GM12878 (cell line): ENCODE data around the gene ORAI3. TPM values are rescaled to one million over a fixed set of nuclear protein-coding genes. Genes with fewer than 3 reads are reported as not detected.

Source experiments
- ATAC-seq: fragments of 200-7000 bp; cut with Tn5 transposase; 3 replicates; pipeline ENCODE4 v1.9.1; 2020; ENCODE audit warnings: mild to moderate bottlenecking, moderate library complexity
- BruUV-seq: library from RNA; stranded (reverse); fragments of 400-500 nt; replicated peaks from 2 replicates; lab custom pipeline; 2021; lab: Mats Ljungman, UMichigan
- CTCF ChIA-PET: fragments of 300-600 bp; sonication (Branson Sonifier 250); formaldehyde crosslinking; extraction: SDS; loops from one replicate; lab custom pipeline; 2021; ENCODE audit warnings: inconsistent platforms; lab: Yijun Ruan, JAX
- POLR2A ChIA-PET: fragments of 350-600 bp; formaldehyde crosslinking; extraction: SDS; loops from one replicate; lab custom pipeline; 2021; ENCODE audit warnings: inconsistent platforms; lab: Charles Lee
- RAD21 ChIA-PET: fragments of 300-600 bp; sonication (Branson Sonifier 250); formaldehyde crosslinking; loops from one replicate; lab custom pipeline; 2023; ENCODE audit warnings: antibody characterized with exemption; ENCODE audit not compliant: unreplicated experiment; lab: Charles Lee
- SMC1A ChIA-PET: fragments of 300-600 bp; sonication (Branson Sonifier 250); formaldehyde crosslinking; loops from one replicate; lab custom pipeline; 2023; ENCODE audit not compliant: unreplicated experiment, uncharacterized antibody; lab: Charles Lee
- DNase-seq: peaks from one replicate; pipeline ENCODE4 v3.0.0-alpha.2; 2011; ENCODE audit warnings: low read depth, low spot score
- FAIRE-seq: peaks from 3 replicates; lab custom pipeline; 2011; peaks lifted over from hg19 to GRCh38; lab: Jason Lieb, UNC
- H2AFZ ChIP-seq: 2 replicates; pipeline ENCODE4 v1.6.0; 2011; ENCODE audit warnings: low read depth, low read length, control low read depth; ENCODE audit not compliant: control insufficient read depth
- H3K27ac ChIP-seq: 2 replicates; pipeline ENCODE4 v1.5.1; 2011; ENCODE audit warnings: control low read depth; ENCODE audit not compliant: control insufficient read depth, insufficient read depth
- H3K27me3 ChIP-seq, 2 experiments: replicated peaks in 1 of 2; 2 replicates each; pipeline versions ENCODE4 v1.6.0 to v1.6.1; 2011; ENCODE audit warnings: low read length in 1 of 2; ENCODE audit not compliant: control insufficient read depth in 2 of 2, insufficient read depth in 2 of 2
- H3K36me3 ChIP-seq, 2 experiments: 2 replicates each; pipeline ENCODE4 v1.5.1; 2011; ENCODE audit warnings: low read length in 1 of 2; ENCODE audit not compliant: control insufficient read depth in 2 of 2, insufficient read depth in 2 of 2
- H3K4me1 ChIP-seq: 2 replicates; pipeline ENCODE4 v1.6.1; 2011; ENCODE audit warnings: mild to moderate bottlenecking, low read length, moderate library complexity, mixed read lengths; ENCODE audit not compliant: control insufficient read depth, insufficient read depth
- H3K4me2 ChIP-seq: 2 replicates; pipeline ENCODE4 v1.6.0; 2011; ENCODE audit warnings: control low read depth; ENCODE audit not compliant: control insufficient read depth, insufficient read depth
- H3K4me3 ChIP-seq: fragments of 200-600 bp; sonication (generic); 2 replicates; pipeline ENCODE4 v1.5.1; 2016
- H3K79me2 ChIP-seq: 2 replicates; pipeline ENCODE4 v1.6.0; 2011; ENCODE audit warnings: low read length; ENCODE audit not compliant: control insufficient read depth, insufficient read depth
- H3K9ac ChIP-seq: 2 replicates; pipeline ENCODE4 v1.8.0; 2011; ENCODE audit warnings: low read length, control low read depth, mixed read lengths; ENCODE audit not compliant: control insufficient read depth, insufficient read depth
- H3K9me3 ChIP-seq: replicated peaks from 3 replicates; pipeline ENCODE4 v1.5.1; 2011; ENCODE audit warnings: mild to moderate bottlenecking, low read length; ENCODE audit not compliant: control insufficient read depth, insufficient read depth
- H4K20me1 ChIP-seq: 2 replicates; pipeline ENCODE4 v1.6.0; 2011; ENCODE audit not compliant: control insufficient read depth, insufficient read depth
- HDAC2 ChIP-seq: fragments of 200-600 bp; sonication (generic); IDR thresholded peaks from 2 replicates; pipeline ENCODE4 v1.6.1; 2017
- ZZZ3 ChIP-seq: IDR thresholded peaks from 2 replicates; pipeline ENCODE4 v1.6.1; 2011; ENCODE audit warnings: low read depth; ENCODE audit not compliant: control insufficient read depth, insufficient read length
- WGBS: methylation state at CpG from one replicate; pipeline ENCODE4 v1.1.6; 2016; ENCODE audit warnings: low lambda C conversion rate; ENCODE audit not compliant: insufficient replicate concordance, insufficient coverage; ENCODE audit errors: missing lambda C conversion rate; 5-methylcytosine and 5-hydroxymethylcytosine counted together
- in situ Hi-C: fragments of 300-500 bp; cut with MboI; formaldehyde crosslinking; loops from 9 replicates; pipeline ENCODE4 v1.14.3; 2018; ENCODE audit warnings: mixed read lengths
- intact Hi-C: fragments of 100-400 bp; cut with micrococcal nuclease; formaldehyde crosslinking; loops from one replicate; pipeline ENCODE4 v1.14.2; 2022; ENCODE audit not compliant: unreplicated experiment
- polyA plus RNA-seq, 11 experiments: library from polyadenylated mRNA; depleted of rRNA in 4 of 11; unstranded in 6 of 11; stranded (reverse) in 5 of 11; fragments of >200 nt; fragmentation: Nextera tagmentation in 4 of 11; fragmentation: Illumina TruSeq in 1 of 11; extraction: Ambion mirVana in 4 of 11; extraction: Trizol in 1 of 11; gene quantifications; 1 replicate in 1 of 11; 2 replicates in 10 of 11; pipeline versions ENCODE4 v1.2.1 to v1.2.3, GENCODE V29; 2011 to 2016; ENCODE audit warnings: inconsistent platforms in 2 of 11, missing spikeins in 2 of 11, low read depth in 1 of 11
- total RNA-seq, 4 experiments: library from RNA; depleted of rRNA in 3 of 4; stranded (reverse); fragments of >200 nt in 3 of 4; fragmentation: Illumina TruSeq in 1 of 4; extraction: Trizol in 1 of 4; gene quantifications; 2 replicates each; pipeline versions ENCODE4 v1.2.1 to v1.2.3, GENCODE V29; 2013 to 2021
- TF ChIP-seq, protein P1 (sequence below): fragments of 450-650 bp; IDR thresholded peaks from 2 replicates; pipeline ENCODE4 v1.6.1; 2017; ENCODE audit warnings: mild to moderate bottlenecking, moderate library complexity
- TF ChIP-seq, protein P2 (sequence below): IDR thresholded peaks from 2 replicates; pipeline ENCODE4 v1.6.1; 2011; ENCODE audit warnings: mild to moderate bottlenecking, low read depth, low read length, moderate library complexity; ENCODE audit not compliant: insufficient replicate concordance
- TF ChIP-seq, protein P3 (sequence below): fragments of 450-650 bp; IDR thresholded peaks from 2 replicates; pipeline ENCODE4 v1.6.1; 2016; ENCODE audit warnings: mild to moderate bottlenecking

ORAI3 gene
- total and polyA plus RNA-seq, 10 of the 15 experiments (the other 5 are each of a cell fraction or from before 2014, with no cell fraction given), result 3.4 to 21.9 (median 16.2) TPM

DNA sequence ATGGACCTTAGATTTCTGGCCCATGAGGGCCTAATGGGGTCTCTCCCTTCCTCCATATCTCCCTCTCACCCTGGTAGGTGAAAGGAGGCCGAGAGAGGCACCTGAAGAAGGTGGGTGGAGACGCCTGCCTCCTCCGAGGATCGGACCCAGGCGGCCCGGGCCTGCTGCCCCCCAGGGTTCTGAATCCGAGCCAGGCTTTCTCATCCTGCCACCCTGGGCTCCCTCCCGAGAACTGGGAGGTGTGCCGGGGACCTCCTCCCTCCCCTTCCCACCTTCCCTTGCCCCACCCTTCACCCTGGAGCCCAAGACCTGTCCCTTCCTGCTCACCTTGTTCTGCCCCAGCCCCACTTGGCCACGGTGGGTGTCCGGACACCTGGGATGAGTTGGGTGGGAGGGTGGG, 20.5 kb upstream of the ORAI3 start (continued):
- TF ChIP-seq, protein P1, sequence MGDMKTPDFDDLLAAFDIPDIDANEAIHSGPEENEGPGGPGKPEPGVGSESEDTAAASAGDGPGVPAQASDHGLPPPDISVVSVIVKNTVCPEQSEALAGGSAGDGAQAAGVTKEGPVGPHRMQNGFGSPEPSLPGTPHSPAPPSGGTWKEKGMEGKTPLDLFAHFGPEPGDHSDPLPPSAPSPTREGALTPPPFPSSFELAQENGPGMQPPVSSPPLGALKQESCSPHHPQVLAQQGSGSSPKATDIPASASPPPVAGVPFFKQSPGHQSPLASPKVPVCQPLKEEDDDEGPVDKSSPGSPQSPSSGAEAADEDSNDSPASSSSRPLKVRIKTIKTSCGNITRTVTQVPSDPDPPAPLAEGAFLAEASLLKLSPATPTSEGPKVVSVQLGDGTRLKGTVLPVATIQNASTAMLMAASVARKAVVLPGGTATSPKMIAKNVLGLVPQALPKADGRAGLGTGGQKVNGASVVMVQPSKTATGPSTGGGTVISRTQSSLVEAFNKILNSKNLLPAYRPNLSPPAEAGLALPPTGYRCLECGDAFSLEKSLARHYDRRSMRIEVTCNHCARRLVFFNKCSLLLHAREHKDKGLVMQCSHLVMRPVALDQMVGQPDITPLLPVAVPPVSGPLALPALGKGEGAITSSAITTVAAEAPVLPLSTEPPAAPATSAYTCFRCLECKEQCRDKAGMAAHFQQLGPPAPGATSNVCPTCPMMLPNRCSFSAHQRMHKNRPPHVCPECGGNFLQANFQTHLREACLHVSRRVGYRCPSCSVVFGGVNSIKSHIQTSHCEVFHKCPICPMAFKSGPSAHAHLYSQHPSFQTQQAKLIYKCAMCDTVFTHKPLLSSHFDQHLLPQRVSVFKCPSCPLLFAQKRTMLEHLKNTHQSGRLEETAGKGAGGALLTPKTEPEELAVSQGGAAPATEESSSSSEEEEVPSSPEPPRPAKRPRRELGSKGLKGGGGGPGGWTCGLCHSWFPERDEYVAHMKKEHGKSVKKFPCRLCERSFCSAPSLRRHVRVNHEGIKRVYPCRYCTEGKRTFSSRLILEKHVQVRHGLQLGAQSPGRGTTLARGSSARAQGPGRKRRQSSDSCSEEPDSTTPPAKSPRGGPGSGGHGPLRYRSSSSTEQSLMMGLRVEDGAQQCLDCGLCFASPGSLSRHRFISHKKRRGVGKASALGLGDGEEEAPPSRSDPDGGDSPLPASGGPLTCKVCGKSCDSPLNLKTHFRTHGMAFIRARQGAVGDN, result no peak
- no peak for TF ChIP-seq HDAC2

DNA sequence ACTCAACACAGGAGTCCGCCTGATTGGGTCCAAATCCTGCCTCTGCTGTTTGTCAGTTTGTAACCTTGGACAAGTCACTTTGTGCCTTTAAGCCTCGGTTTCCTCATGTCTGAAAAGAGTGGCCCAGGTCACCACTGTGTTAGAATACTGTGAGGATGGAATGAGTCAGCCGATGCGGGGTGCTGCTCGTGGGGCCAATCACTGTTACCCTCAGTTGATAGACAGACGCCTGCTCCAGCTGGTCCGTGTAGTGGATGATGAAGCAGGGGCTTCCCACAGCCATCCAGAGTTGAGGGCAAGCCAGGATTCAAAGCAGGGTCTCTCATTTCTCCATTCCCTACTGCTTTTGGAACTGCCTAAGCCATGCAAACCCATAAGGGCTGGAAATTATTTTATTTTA, 19.7 kb upstream of the ORAI3 start:
- Histone ChIP-seq H3K27ac (no peak overlapping the region), H3K4me1 (0 out of 2 replicates have a peak, but pooled peaks cover 4% of the 10 kb centered on the region), H3K9me3 (no peaks in the 10 kb centered on the region), H4K20me1 (no peaks in the 10 kb centered on the region), H3K4me3 (no peak overlapping the region), H3K9ac (no peak overlapping the region), H2AFZ (no peak overlapping the region), H3K79me2 (peaks cover 5% of the 10 kb centered on the region), H3K27me3 (no peaks in the 10 kb centered on the region), H3K36me3 (peaks cover 0 to 13% of the 10 kb centered on the region in 2 experiments), H3K4me2 (no peak overlapping the region)
- FAIRE-seq (no peak), ATAC-seq (no peak), DNase-seq (no peak)
- TF ChIP-seq, protein P2, sequence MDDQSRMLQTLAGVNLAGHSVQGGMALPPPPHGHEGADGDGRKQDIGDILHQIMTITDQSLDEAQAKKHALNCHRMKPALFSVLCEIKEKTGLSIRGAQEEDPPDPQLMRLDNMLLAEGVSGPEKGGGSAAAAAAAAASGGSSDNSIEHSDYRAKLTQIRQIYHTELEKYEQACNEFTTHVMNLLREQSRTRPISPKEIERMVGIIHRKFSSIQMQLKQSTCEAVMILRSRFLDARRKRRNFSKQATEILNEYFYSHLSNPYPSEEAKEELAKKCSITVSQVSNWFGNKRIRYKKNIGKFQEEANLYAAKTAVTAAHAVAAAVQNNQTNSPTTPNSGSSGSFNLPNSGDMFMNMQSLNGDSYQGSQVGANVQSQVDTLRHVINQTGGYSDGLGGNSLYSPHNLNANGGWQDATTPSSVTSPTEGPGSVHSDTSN, result peak; percentile 26
- TF ChIP-seq ZZZ3, result no peak
- TF ChIP-seq, protein P3, sequence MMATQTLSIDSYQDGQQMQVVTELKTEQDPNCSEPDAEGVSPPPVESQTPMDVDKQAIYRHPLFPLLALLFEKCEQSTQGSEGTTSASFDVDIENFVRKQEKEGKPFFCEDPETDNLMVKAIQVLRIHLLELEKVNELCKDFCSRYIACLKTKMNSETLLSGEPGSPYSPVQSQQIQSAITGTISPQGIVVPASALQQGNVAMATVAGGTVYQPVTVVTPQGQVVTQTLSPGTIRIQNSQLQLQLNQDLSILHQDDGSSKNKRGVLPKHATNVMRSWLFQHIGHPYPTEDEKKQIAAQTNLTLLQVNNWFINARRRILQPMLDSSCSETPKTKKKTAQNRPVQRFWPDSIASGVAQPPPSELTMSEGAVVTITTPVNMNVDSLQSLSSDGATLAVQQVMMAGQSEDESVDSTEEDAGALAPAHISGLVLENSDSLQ, result peak; percentile 54
- no TSS peak for BruUV-seq
- RAD21 ChIA-PET, result no interaction called here
- in situ Hi-C loops, result no loop called here
- intact Hi-C loops, result loop anchor here (10.0 kb wide), 2 partner anchors 234 to 274 kb away; partner anchors contain the start of genes FBRS, PRR14 and SRCAP
- 36% methylated on average over 7 of the region's 7 CpGs for WGBS
- CTCF ChIA-PET, result interaction anchor here (5.2 kb wide), 1 partner anchor 12 kb away, joined by 26 read pairs; no protein-coding TSS in a partner anchor
- POLR2A ChIA-PET, result no interaction called here
- SMC1A ChIA-PET, result no interaction called here
